Kidney (tissue), 14 donors: ENCODE results near the gene SCRN2. TPM values are rescaled to one million over a fixed set of nuclear protein-coding genes. Genes with fewer than 3 reads are reported as not detected.

Experiments
- DNase-seq, 5 donors: peaks; one replicate each; pipeline ENCODE4 v3.0.0-alpha.2; 2013 to 2020
- FAIRE-seq: peaks from 2 replicates; lab custom pipeline; 2012; peaks lifted over from hg19 to GRCh38; lab: Jason Lieb, UNC
- H3K27ac ChIP-seq, 2 donors: one replicate each; pipeline ENCODE4 v1.7.0; 2013; ENCODE audit warnings: low read depth in 2 of 2, low read length in 2 of 2, inconsistent platforms in 1 of 2
- H3K27me3 ChIP-seq: one replicate; pipeline ENCODE4 v1.7.1; 2013; ENCODE audit warnings: low read length, inconsistent platforms; ENCODE audit not compliant: control insufficient read depth, insufficient read depth
- H3K36me3 ChIP-seq, 3 donors: one replicate each; pipeline versions ENCODE4 v1.7.0 to v1.7.1; 2013; ENCODE audit warnings: low read length in 3 of 3, control low read depth in 1 of 3, inconsistent platforms in 1 of 3; ENCODE audit not compliant: insufficient read depth in 3 of 3, control insufficient read depth in 2 of 3
- H3K4me1 ChIP-seq, 3 donors: one replicate each; pipeline versions ENCODE4 v1.7.0 to v1.7.1; 2013; ENCODE audit warnings: low read length in 3 of 3, inconsistent platforms in 1 of 3, low read depth in 1 of 3; ENCODE audit not compliant: control insufficient read depth in 2 of 3, insufficient read depth in 2 of 3
- H3K4me3 ChIP-seq, 3 donors: one replicate each; pipeline versions ENCODE4 v1.7.0 to v1.8.1; 2013; ENCODE audit warnings: low read length in 3 of 3, control low read depth in 1 of 3, inconsistent platforms in 1 of 3
- H3K9ac ChIP-seq, 3 donors: one replicate each; pipeline versions ENCODE4 v1.7.0 to v1.7.1; 2013; ENCODE audit warnings: low read length in 3 of 3, control low read depth in 1 of 3, inconsistent platforms in 1 of 3
- H3K9me3 ChIP-seq, 3 donors: one replicate each; pipeline versions ENCODE4 v1.7.0 to v1.7.1; 2013; ENCODE audit warnings: low read length in 3 of 3, control low read depth in 1 of 3, inconsistent platforms in 1 of 3; ENCODE audit not compliant: control insufficient read depth in 2 of 3, insufficient read depth in 1 of 3
- intact Hi-C: fragments of 100-400 bp; cut with DNase I; formaldehyde crosslinking; loops from one replicate; pipeline ENCODE4 v1.11.1; 2022
- polyA plus RNA-seq: library from polyadenylated mRNA; stranded (reverse); fragments of 350-450 nt; fragmentation: Illumina TruSeq; extraction: RNeasy Lipid Tissue Mini Kit (QIAGEN cat#74804); gene quantifications from one replicate; pipeline ENCODE4 v1.2.3, GENCODE V29; 2014; ENCODE audit warnings: low read depth, low replicate concordance; ENCODE audit not compliant: insufficient read depth
- total RNA-seq: library from RNA; stranded (reverse); fragmentation: NEBNext Ultra II Directional; extraction: Animal tissue kit (Norgen Biotek cat#: 25700); gene quantifications from one replicate; pipeline ENCODE4 v1.2.1, GENCODE V29; 2021
- TF ChIP-seq, protein P1 (sequence below): IDR thresholded peaks from 3 replicates; pipeline ENCODE4 v1.5.1; 2012; ENCODE audit warnings: mild to moderate bottlenecking, moderate library complexity, borderline replicate concordance; ENCODE audit not compliant: insufficient read depth; ENCODE audit errors: extremely low read depth
- donor health status: control.
- donor health status: control.
- donor health status: control.
- donor health status: control.
- donor health status: control.
- donor health status: DM: yes; HTN: yes; CAD: no.
- donor health status: Normal renal cell carcinoma (clear cell type).

SCRN2 gene
- total and polyA plus RNA-seq, 2 donors from 2014 or later = 40.3 to 172 TPM

GRCh38 chr17:47838636-47839035, 2.4 kb downstream of the SCRN2 start:
- peak overlapping the region in 1 of 2 donors; percentile 51 for H3K27ac ChIP-seq
- H3K4me3 ChIP-seq = peak overlapping the region in 1 of 3 donors; percentile 91
- no peak for FAIRE-seq
- H3K4me1 ChIP-seq = peaks cover 0 to 33% (median 28%) of the 10 kb centered on the region in 3 donors
- TF ChIP-seq, protein P1, sequence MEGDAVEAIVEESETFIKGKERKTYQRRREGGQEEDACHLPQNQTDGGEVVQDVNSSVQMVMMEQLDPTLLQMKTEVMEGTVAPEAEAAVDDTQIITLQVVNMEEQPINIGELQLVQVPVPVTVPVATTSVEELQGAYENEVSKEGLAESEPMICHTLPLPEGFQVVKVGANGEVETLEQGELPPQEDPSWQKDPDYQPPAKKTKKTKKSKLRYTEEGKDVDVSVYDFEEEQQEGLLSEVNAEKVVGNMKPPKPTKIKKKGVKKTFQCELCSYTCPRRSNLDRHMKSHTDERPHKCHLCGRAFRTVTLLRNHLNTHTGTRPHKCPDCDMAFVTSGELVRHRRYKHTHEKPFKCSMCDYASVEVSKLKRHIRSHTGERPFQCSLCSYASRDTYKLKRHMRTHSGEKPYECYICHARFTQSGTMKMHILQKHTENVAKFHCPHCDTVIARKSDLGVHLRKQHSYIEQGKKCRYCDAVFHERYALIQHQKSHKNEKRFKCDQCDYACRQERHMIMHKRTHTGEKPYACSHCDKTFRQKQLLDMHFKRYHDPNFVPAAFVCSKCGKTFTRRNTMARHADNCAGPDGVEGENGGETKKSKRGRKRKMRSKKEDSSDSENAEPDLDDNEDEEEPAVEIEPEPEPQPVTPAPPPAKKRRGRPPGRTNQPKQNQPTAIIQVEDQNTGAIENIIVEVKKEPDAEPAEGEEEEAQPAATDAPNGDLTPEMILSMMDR = no peak
- H3K9me3 ChIP-seq = no peaks in the 10 kb centered on the region
- DNase-seq = peak in 1 of 5 donors; percentile 43
- peak overlapping the region in 1 of 3 donors; percentile 12 for H3K9ac ChIP-seq
- peaks cover 0 to 23% (median 3%) of the 10 kb centered on the region in 3 donors for H3K36me3 ChIP-seq
- H3K27me3 ChIP-seq = no peaks in the 10 kb centered on the region
- intact Hi-C loops = no loop called here

DNA sequence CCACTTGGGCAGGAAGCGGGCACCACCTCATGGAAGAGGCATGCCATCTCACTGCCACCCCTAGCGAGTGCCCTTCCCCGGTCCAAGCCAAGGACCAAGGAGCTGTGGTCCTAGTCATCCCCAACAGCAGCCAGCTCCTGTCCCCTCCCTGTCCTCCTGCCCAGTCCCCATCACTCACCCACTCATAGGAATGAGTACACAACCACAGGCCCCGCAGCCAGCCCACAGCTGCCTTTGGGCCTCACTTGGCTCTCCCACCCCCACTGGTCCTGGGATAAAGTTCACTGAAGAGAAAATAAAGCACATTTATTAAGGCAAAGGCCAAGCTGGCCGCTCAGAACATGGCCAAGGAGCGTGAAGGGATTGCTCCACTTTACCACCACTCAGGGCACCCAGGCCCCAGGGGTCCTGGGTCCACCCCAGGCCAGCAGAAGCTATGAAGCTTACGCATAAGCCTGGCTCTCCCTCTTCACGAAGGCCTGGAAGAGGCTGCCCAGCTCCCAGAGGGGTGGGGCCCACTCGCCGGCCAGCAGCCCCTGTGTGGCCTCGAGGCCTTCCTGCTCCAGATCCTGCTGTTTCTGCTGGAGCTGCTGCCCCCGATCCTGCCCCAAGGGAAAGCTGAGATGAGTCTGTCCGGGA, 3.6 kb downstream of the SCRN2 start:
- no peaks in the 10 kb centered on the region for H3K9me3 ChIP-seq
- TF ChIP-seq, protein P1 = no peak
- H3K27ac ChIP-seq = peak overlapping the region; percentile 58 to 67
- peaks cover 0 to 23% (median 3%) of the 10 kb centered on the region in 3 donors for H3K36me3 ChIP-seq
- intact Hi-C loops = no loop called here
- peak in 1 of 5 donors; percentile 48 for DNase-seq
- no peak for FAIRE-seq
- peaks cover 0 to 28% (median 26%) of the 10 kb centered on the region in 3 donors for H3K4me1 ChIP-seq
- H3K27me3 ChIP-seq = no peaks in the 10 kb centered on the region
- peak overlapping the region in 1 of 3 donors; percentile 25 for H3K4me3 ChIP-seq
- H3K9ac ChIP-seq = no peak overlapping the region

- Histone ChIP-seq H3K36me3 (peaks cover 0 to 23% (median 3%) of the 10 kb centered on the region in 3 donors), H3K9me3 (no peaks in the 10 kb centered on the region), H3K9ac (no peak overlapping the region), H3K27ac (no peak overlapping the region), H3K27me3 (no peaks in the 10 kb centered on the region), H3K4me3 (no peak overlapping the region), H3K4me1 (peaks cover 0 to 31% (median 31%) of the 10 kb centered on the region in 3 donors)
- TF ChIP-seq, protein P1 = no peak
- DNase-seq = peak in 1 of 5 donors; percentile 47
- FAIRE-seq = no peak
- intact Hi-C loops = no loop called here
These were observed 4.5 kb downstream of the SCRN2 start for GRCh38 chr17:47836601-47837000.
